Astrocyte (in vitro differentiated cells and primary cell): Measurements from ENCODE around the gene ROR1. TPM values are rescaled to one million over a fixed set of nuclear protein-coding genes. Genes with fewer than 3 reads are reported as not detected.

Experiments
- DNase-seq: peaks from one replicate; pipeline ENCODE4 v3.0.0-alpha.2; 2010; ENCODE audit warnings: low read depth
- FAIRE-seq: peaks from 2 replicates; lab custom pipeline; 2011; peaks lifted over from hg19 to GRCh38; lab: Jason Lieb, UNC
- H2AFZ ChIP-seq: 2 replicates; pipeline ENCODE4 v1.6.0; 2012; ENCODE audit warnings: low read depth, low read length, inconsistent platforms
- H3K27ac ChIP-seq: 2 replicates; pipeline ENCODE4 v1.5.1; 2011; ENCODE audit warnings: low read depth, low read length, inconsistent platforms
- H3K27me3 ChIP-seq: 2 replicates; pipeline ENCODE4 v1.6.0; 2011; ENCODE audit warnings: low read length, inconsistent platforms; ENCODE audit not compliant: insufficient read depth
- H3K36me3 ChIP-seq: 2 replicates; pipeline ENCODE4 v1.5.1; 2011; ENCODE audit warnings: low read length, inconsistent platforms; ENCODE audit not compliant: insufficient read depth
- H3K4me1 ChIP-seq: 2 replicates; pipeline ENCODE4 v1.5.1; 2011; ENCODE audit warnings: low read length, inconsistent platforms; ENCODE audit not compliant: insufficient read depth
- H3K4me2 ChIP-seq: 2 replicates; pipeline ENCODE4 v1.6.0; 2012; ENCODE audit warnings: low read length, inconsistent platforms
- H3K4me3 ChIP-seq: 2 replicates; pipeline ENCODE4 v1.5.1; 2011; ENCODE audit warnings: low read depth, mild to moderate bottlenecking, low read length, inconsistent platforms; ENCODE audit not compliant: insufficient read depth
- H3K79me2 ChIP-seq: 2 replicates; pipeline ENCODE4 v1.6.0; 2012; ENCODE audit warnings: mild to moderate bottlenecking, low read length, inconsistent platforms; ENCODE audit not compliant: insufficient read depth
- H3K9ac ChIP-seq: 2 replicates; pipeline ENCODE4 v1.6.0; 2012; ENCODE audit warnings: mild to moderate bottlenecking, low read length, inconsistent platforms
- H3K9me3 ChIP-seq: 2 replicates; pipeline ENCODE4 v1.5.1; 2012; ENCODE audit warnings: low read depth, mild to moderate bottlenecking, low read length, inconsistent platforms; ENCODE audit not compliant: insufficient read depth
- H4K20me1 ChIP-seq: 2 replicates; pipeline ENCODE4 v1.6.0; 2012; ENCODE audit warnings: low read length, inconsistent platforms; ENCODE audit not compliant: insufficient read depth
- H3K27ac Mint-ChIP-seq: one replicate; pipeline ENCODE4 v1.8.0; 2021; ENCODE audit warnings: mild to moderate bottlenecking, mixed read lengths; ENCODE audit not compliant: unreplicated experiment
- H3K27me3 Mint-ChIP-seq: one replicate; pipeline ENCODE4 v1.8.0; 2021; ENCODE audit warnings: low read depth, mixed read lengths; ENCODE audit not compliant: unreplicated experiment
- H3K36me3 Mint-ChIP-seq: one replicate; pipeline ENCODE4 v1.8.0; 2021; ENCODE audit warnings: low read depth, mixed read lengths; ENCODE audit not compliant: unreplicated experiment
- H3K4me1 Mint-ChIP-seq: one replicate; pipeline ENCODE4 v1.8.0; 2021; ENCODE audit warnings: low read depth, mixed read lengths; ENCODE audit not compliant: unreplicated experiment
- H3K4me3 Mint-ChIP-seq: one replicate; pipeline ENCODE4 v1.8.0; 2021; ENCODE audit warnings: mild to moderate bottlenecking, moderate library complexity, mixed read lengths; ENCODE audit not compliant: unreplicated experiment
- H3K9me3 Mint-ChIP-seq: one replicate; pipeline ENCODE4 v1.8.0; 2021; ENCODE audit warnings: mild to moderate bottlenecking, mixed read lengths; ENCODE audit not compliant: unreplicated experiment
- CTCF ChIP-seq: IDR thresholded peaks from 2 replicates; pipeline ENCODE4 v1.5.1; 2011; ENCODE audit warnings: low read depth, mild to moderate bottlenecking, inconsistent platforms, low read length, moderate library complexity; ENCODE audit not compliant: insufficient read depth
- EZH2 ChIP-seq: IDR thresholded peaks from 2 replicates; pipeline ENCODE4 v1.6.1; 2012; ENCODE audit warnings: mild to moderate bottlenecking, low read length, inconsistent platforms; ENCODE audit not compliant: insufficient read depth
- total RNA-seq: library from RNA; stranded (reverse); gene quantifications from 2 replicates; pipeline ENCODE4 v1.2.1, GENCODE V29; 2021

ROR1 gene
- total RNA-seq, 1 donor from 2014 or later: 38.3 TPM

GRCh38 chr1:63828322-63829044 is 54.7 kb downstream of the ROR1 start:
- Histone ChIP-seq H3K27ac (no peak overlapping the region), H3K4me2 (no peak overlapping the region), H3K4me1 (peaks cover 14% of the 10 kb centered on the region), H3K79me2 (peaks cover 22% of the 10 kb centered on the region), H3K36me3 (no peaks in the 10 kb centered on the region), H3K9ac (no peak overlapping the region), H3K27me3 (no peaks in the 10 kb centered on the region), H3K4me3 (no peak overlapping the region), H2AFZ (no peak overlapping the region), H4K20me1 (peaks cover 29% of the 10 kb centered on the region), H3K9me3 (no peaks in the 10 kb centered on the region)
- no peak for TF ChIP-seq CTCF
- no peak for TF ChIP-seq EZH2
- DNase-seq: no peak
- H3K9me3 Mint-ChIP-seq: peaks cover 9% of the 10 kb centered on the region
- no peaks in the 10 kb centered on the region for H3K27me3 Mint-ChIP-seq
- no peak overlapping the region for H3K4me3 Mint-ChIP-seq
- peaks cover 39% of the 10 kb centered on the region for H3K4me1 Mint-ChIP-seq
- H3K27ac Mint-ChIP-seq: peak overlapping the region; percentile 13
- FAIRE-seq: no peak
- peaks cover 10% of the 10 kb centered on the region for H3K36me3 Mint-ChIP-seq

- FAIRE-seq: no peak
Measured at GRCh38 chr1:63829349-63830327, 55.8 kb downstream of the ROR1 start.

More at GRCh38 chr1:63829349-63830327, 55.8 kb downstream of the ROR1 start:
- no peaks in the 10 kb centered on the region for H3K27me3 Mint-ChIP-seq
- no peak overlapping the region for H3K4me3 ChIP-seq
- no peak for DNase-seq
- no peak overlapping the region for H3K4me2 ChIP-seq
- peaks cover 38% of the 10 kb centered on the region for H4K20me1 ChIP-seq
- H3K9me3 ChIP-seq: no peaks in the 10 kb centered on the region
- peaks cover 14% of the 10 kb centered on the region for H3K4me1 ChIP-seq
- no peak overlapping the region for H3K27ac Mint-ChIP-seq
- TF ChIP-seq EZH2: no peak
- no peak for TF ChIP-seq CTCF
- H3K27ac ChIP-seq: no peak overlapping the region
- peaks cover 30% of the 10 kb centered on the region for H3K79me2 ChIP-seq
- H3K36me3 ChIP-seq: no peaks in the 10 kb centered on the region
- H3K27me3 ChIP-seq: no peaks in the 10 kb centered on the region
- peaks cover 45% of the 10 kb centered on the region for H3K4me1 Mint-ChIP-seq
- peak overlapping the region; percentile 2 for H3K4me3 Mint-ChIP-seq
- H3K9me3 Mint-ChIP-seq: peaks cover 9% of the 10 kb centered on the region
- H3K36me3 Mint-ChIP-seq: peaks cover 10% of the 10 kb centered on the region
- H2AFZ ChIP-seq: no peak overlapping the region
- H3K9ac ChIP-seq: no peak overlapping the region
